Activated effector memory CD4-positive, alpha-beta T cell treated with anti-CD3 and anti-CD28 coated beads, Interleukin-2, amount 50 U/mL, for 16 hours (primary cell): Measurements from ENCODE around the gene PHC3.

Experiments
- DNase-seq: peaks from one replicate; pipeline ENCODE4 v3.0.0-alpha.2; 2020

The PHC3 gene

DNA sequence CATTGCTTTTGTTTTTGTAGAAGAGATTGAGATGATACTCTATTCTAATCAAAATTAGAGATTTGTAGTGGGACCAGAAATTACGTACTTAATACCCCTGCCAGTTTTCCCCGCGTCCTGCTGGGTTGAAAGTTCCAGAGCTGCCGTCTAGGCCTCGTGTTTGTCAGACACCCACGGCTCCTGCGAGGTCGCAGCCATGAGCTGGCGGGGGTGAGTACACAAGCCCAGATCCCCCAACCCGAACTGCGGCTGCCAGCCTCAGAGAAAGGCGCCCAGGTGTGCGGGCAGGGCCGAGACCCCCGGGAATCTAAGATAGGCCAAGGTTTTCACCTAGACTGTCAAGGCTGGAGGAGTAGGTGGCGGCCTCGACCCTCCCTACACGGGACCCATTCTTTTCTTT lies 117.4 kb downstream of the PHC3 start:
- no peak for DNase-seq

DNA sequence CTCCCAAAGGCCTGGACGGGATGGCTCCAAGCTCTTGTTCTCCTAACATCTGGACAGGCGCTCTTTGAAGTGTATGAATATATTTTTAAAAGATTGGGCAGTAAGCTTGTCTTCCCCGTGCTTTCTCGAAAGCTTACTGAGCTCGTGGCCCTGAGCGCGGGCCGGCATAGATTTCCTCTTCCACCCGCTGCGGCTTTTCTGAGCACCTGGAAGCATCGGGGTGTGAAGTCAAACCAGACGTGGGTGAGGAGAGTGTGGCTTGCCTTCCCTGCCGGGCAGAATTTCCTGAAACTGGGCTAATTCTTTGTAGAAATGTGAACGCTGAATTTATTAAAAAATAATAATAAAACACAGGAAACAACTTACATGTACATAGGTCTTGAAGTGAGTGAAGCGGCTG lies 117.8 kb downstream of the PHC3 start:
- no peak for DNase-seq

DNA sequence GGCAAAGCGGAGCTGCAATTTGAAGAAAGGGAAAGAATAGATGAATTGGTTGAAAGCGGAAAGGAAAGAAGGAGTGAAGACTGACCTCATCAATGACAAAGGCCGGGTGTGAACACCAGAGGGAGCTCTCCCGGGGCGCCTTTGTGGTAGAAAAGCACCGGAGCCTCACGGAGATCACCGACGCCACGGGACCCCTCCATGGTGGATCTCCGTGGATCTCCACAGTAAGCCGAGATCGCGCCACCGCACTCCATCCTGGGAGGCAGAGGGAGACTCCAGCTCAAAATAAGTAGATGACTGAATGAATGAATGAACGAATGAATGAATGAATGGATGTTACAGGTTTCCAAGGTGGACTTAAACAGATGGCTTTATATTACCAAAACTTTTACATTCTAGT lies 118.8 kb downstream of the PHC3 start:
- no peak for DNase-seq

DNA sequence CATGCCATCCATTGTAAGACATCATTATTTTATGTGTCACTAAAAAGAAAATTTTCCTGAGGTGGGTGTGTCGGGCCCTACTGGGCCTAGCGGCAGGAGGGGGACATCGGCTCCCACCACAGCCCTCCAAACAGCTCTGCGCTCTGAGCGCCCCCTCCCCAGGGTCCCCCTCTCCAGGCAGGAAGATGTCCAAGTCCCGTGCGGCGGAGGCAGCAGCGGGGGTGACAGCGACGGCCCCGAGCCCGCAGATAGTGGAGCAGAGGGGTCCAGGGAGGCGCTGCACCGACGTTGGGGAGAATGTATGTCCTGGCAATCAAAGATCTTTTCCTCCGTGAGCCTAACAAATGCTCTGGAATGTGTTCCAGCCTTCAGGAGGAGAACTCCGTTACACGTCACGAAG lies 119.5 kb downstream of the PHC3 start:
- no peak for DNase-seq

DNA sequence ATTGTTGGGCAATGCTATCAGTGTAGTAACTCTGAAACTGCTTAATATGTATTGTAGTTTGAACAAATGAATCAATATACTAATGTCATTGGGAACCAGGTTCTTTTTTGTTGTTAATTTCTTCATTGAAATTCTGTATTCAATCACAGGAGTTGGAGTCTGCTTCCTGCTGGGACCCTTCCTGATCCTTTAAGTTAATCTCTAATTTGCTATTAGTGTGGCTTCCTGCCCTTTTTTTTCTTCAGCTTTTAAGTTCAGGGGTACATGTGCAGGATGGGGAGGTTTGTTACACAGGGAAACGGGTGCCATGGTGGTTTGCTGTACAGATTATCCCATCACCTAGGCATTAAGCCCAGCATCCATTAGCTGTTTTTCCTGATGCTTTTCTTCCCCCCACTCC lies 122.1 kb downstream of the PHC3 start:
- DNase-seq, result no peak

DNA sequence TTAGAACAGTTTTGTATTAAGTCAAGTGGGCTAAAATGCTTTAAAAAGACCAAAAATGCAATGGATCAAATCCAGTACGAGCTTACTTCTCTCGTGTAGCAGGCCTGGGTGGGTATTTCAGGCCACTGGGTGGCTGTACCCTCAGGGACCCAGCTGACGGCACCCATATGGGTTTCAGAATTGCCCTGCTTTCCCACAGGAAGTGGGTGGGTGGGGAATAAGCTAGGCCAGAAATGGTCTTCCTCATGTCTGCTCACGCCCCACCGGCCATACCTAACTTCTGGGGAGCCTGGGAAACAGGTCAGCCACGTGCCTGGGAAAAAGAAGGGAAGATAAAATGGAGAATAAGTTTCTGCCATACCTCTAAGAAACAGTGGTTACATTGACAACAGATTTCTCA lies 123.4 kb downstream of the PHC3 start:
- DNase-seq, result no peak

DNA sequence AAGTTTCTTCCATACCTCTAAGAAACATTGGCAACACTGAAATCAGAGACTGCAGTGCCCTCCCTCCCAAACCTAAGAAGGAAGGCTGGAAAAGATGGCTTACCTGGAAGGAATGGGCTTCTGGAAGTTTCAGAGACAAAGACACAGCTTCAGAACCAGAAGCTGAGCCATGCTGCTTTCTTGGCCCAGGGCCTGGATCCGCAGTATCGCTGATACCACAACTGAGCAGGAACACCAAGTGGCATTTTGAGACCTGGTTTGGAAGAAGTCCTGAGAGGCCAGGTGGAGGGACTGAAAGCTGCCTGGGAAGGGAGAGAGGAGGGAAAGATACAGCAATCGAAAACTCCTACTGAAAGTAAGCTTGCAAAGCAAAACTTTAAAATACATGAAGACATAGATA lies 124.0 kb downstream of the PHC3 start:
- DNase-seq, result no peak

DNA sequence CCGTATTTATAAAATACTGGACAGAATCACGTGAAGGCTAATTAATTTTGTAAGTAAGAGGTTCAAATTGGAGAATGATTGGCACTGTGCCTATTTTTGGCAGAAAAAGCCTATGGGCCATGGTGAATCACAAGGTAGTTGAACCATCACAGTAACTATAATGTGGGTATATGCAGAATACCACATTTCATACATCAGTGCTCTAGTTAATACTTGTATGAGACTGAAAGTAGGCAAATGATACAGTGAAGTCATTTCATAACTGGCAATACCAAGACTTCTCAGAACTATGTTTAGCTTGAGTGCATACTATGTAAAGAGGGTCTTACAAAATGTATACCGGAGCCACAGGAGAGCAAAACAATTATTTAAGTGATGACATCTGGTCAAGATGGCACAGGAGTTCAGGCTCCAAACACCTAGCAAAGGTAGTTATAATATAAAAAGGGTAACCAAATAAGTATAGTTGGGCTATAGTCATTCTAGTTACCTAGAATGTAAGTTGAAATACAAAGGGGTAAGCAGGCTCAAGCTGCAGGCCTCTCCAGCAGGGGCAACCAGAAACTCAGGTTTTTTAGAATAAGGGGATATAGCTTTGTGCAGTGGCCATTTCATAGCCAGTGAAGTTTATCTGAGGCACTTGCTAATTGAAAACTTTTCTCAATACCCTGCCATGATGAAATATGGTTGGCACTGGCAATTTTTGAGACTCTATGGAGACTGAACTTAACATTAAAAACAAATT lies 124.7 kb downstream of the PHC3 start:
- DNase-seq, result no peak

DNA sequence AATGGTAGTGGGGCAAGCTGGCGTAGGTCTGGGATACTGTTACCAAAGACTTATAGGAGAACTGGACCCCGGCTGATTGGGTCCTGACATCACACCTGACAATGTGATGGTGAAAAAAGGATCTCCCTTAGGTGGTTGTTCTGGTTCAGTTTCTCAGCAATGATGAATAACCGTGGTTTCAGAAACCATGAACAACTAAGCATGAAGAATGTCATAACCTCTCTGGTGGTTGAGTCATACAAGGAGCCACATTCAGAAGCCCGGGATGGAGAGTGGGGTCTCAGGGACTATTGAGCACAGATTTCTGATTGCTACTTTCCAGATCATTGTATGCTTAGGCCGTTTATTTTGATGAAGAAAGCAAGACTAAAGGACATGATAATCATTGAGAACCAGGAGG lies 126.3 kb downstream of the PHC3 start:
- DNase-seq, result no peak

DNA sequence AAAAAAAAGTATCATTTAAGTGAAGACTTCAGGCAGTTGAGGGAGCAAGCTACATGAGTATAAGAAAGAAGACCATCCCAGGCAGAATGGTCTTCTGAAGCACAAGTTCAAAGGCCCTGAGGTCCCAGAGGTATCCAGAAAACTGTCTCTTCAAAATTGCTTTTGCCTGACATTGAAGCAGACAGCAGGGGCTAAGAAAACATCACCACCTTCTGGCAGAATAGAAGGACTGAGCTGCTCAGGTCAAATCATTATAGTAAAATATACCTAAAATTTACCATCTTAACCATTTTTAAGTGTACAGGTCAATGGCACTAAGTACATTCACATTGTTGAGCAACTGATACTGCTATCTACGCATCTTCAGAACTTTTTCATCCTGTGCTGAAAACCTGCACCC lies 127.3 kb downstream of the PHC3 start:
- DNase-seq, result no peak

DNA sequence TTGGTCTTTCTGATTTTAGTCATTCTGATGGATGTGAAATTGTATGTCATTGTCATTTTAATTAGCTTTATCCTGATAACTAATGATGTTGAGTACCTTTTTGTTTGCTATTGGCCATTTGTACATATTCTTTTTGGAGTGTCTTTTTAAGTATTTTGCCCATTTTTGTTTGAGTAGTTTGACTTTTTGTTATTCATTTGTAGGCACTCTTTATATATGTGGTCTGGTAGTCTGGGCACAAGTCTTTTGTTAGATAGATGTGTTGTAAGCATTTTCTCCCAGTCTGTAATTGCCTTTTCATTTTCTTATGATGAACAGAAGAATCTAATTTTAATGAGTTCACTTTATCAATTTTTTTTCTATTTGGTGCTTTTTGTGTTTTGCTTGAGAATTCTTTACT lies 129.1 kb downstream of the PHC3 start:
- no peak for DNase-seq

DNA sequence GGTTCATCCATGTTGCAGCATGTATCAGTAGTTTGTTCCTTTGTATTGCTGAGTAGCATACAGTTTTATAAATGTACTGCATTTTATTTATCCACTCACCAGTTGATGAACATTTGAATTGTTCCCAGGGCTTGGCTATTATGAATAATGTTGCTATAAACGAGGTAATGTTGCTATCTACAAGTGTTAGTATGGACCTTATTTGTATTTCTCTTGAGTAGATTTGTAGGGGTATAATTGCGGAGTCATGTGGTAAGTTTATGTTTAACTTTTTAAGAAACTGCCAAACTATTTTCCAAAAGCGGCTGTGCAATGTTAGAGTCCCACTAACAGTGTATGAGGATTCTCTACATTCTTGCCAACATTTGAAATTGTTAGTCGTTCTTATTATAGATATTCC lies 130.8 kb downstream of the PHC3 start:
- DNase-seq, result no peak

DNA sequence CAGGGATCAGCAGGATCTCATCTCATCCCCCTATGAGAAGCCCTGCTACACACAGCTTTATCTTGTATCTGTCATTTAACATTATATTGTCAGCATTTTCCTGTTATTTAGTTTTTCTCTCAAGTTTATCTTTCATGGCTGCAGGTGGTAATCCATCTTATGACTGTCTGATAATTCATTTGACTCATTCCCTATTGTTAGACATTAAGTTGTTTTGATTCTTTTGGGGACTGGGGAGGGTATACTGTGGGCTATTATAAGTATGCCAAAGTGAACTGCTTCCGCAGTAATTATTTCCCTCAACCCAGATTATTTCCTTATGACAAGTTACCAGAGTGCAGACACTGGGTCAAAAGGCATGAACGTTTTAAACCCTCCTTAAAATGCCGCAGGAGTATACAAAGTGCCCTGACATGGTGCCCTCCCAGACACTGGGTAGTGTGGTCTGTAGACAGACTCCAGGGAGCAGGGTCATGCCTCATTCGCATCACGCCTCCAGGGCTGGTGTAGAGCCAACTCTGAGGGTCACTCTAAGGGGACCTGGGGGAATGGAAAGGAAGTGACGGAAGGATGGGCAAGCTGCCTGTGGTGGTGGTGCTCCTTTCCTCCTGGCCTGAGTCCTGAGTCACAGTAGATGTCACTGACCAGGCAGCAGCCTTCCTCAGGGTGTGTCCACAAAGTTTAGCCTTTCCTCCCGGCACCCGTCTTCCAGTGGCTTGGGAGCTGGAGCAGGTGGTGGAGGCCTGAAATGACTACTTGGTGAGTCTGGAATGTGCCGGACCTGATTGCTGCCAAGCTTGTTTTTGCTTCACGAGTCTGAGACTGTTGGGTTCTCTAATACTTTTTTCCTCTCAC lies 132.2 kb downstream of the PHC3 start:
- no peak for DNase-seq

DNA sequence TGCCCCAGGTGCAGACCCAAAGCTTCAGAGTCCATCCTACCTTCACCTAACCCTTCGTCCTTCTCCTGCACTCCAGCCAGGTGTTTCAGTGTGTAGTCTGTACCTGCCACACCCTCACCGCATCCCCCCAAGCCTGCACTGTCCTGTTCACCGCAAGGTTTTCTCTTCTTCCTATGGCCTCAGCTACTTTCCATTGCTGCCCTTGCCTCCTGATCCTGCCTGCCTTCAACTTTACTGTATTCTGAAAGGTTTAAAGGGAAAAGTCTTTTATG lies 134.5 kb downstream of the PHC3 start:
- no peak for DNase-seq

DNA sequence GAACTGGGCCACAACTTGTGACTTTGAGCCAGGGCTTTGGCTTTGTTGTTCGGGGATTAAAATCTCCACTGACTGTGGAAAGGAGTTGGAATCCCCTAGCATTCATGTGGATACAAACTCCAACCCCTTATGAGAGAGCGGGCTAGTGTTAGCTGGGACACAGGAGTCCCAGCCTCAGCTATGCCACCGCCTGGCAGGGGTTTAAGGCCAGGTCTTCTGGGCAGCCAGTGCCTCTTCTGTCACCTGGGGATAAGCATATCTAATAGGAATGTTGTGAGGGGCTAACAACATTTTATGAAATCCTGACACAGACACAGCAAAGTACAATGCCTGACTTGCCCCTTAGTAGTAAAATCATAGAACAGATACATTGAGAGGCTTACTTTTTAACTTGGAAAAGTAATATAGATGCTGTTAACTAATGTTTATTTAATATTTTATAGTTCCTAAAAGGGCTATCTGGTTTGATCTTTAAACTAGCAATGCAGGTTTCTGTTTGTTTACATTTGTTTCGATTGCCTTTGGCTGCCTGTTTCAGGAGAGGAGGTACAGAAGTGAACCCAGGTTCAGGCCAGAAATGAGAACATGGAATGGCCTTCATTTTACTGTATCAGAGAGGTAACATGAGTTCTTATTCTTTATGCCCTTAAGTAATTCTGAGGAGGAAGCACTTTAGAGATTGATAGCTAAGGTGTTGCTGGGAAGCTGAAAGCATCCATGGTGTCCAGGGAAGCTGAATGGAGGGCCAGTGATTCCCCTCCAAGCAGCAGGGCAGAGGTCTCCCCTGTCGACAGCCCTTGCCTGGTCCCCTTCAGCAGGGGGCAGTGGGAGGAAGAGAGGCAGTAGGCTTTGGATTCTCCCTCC lies 135.0 kb downstream of the PHC3 start:
- DNase-seq, result no peak

DNA sequence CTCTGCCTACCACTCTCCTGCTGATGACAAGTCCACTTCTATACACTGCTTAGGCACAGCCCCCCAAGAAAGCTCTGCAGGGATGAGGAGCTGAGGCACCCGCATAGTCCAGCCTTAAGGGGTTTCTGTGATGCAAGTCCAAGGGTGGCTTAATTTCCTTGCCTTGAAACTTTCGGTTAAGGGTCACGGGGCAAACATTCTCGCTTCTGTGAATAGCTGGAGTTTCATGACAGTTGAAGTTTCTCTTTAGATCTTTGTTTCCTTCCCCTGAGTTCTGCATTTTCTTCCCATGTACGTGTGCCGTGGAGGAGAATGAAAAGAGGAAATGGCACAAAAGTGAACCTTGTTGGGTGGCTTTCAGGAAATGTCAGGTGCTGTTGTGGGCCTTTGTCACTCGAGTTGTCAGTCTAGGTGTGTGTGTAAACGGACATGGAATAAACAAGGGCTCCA lies 136.7 kb downstream of the PHC3 start:
- no peak for DNase-seq

DNA sequence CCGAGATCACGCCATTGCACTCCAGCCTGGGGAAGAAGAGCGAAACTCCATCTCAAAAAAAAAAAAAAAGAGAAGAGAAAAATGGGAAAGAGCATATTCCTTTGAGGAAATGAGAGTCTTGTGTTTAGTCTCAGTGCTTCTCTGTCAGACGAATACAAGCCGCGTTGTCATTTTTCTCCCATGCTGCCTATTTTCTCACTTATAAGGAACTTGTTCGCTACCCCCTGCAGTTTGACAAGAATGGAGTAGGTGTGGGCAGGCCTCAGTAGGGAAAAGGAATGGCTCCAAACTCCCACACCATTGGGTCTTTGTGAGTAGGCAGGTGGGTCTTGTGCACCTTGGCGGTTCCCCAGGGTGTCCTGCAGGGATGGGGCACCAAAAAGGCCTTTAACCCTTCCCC lies 137.3 kb downstream of the PHC3 start:
- DNase-seq, result no peak

DNA sequence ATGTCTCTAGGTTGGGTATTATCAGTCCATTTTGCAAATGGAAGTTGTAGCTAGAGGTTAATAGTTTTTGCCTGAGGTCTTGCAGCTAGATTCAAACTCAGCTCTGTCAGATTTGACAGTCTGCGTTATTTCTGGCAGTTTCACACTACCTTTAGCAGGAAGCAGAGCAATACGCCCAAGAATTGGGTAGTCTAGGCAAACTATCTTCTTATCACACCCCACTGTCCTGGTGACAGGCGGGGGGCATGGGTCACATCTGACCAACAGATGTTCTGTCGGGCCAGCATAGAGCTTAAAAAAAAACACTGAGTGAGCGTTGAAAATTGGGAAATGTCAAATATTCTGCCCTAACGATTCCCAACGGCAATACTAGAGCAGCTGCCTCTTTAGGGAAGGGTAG lies 138.0 kb downstream of the PHC3 start:
- DNase-seq, result no peak

DNA sequence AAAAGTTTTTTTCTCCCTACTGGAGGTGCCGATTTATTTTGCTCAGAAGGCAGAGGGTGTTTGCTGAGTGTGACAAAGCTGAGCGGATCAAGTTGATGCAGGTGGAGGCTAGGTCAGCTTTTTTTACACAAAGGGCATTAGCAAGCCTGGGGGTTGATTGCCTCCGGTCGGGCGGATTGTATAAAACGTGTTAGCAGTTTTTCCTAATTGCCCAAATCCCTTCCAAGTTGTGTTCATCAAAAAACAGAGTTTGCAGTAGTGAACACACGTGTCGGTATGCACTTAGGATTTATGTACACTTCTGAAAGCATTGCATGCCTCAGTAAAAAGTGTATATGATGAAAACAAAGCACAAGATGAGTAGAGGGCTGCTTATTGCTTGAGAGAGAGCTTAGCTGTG lies 141.1 kb downstream of the PHC3 start:
- DNase-seq, result no peak

DNA sequence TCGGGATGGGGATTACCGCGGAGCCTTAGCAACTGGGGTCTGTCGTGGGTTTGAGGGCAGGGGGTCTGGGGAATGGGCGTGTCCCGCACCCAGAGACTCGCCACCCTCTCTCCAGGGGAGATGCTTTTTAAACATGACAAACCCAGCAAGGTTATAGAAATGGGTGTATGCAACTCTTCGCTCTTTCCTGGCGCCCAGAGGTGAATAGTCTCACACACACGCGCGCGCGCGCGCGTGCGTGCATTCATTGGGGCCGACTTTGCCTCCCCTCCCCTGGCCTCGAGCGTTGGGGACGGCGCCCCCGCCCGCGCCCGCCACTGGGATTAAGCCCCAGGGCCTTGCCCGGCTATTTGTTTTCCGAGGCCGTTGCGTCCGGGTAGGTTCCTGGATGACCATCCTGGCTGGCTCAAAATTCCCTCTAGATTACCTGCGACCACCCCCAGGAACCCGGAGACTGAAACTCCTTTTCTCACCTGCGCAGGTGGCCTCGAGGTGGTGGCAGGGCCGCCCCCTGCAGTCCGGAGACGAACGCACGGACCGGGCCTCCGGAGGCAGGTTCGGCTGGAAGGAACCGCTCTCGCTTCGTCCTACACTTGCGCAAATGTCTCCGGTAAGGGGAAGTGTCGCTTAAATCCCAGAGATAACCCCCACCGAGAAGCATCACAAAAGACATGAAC lies 143.0 kb downstream of the PHC3 start:
- peak; percentile 69 for DNase-seq
